ENCODE results near the gene FAM20B.

FAM20B gene

GRCh38 chr1:179053486-179053885 lies 27.8 kb downstream of the FAM20B start:
- DNase-seq = no peak

GRCh38 chr1:179055937-179056336 lies 30.2 kb downstream of the FAM20B start:
- no peak for DNase-seq

- DNase-seq = peak; percentile 44 to 55
These were observed 33.1 kb downstream of the FAM20B start for GRCh38 chr1:179058487-179059483.

GRCh38 chr1:179061360-179062282 lies 35.9 kb downstream of the FAM20B start:
- DNase-seq = no peak

GRCh38 chr1:179066471-179066870 lies 40.8 kb downstream of the FAM20B start:
- no peak for DNase-seq

GRCh38 chr1:179077396-179077795 lies 51.7 kb downstream of the FAM20B start:
- DNase-seq = no peak

- peak; percentile 69 to 81 for DNase-seq
These were observed 53.5 kb downstream of the FAM20B start for GRCh38 chr1:179079113-179079761.

- DNase-seq = peak; percentile 86 to 95
These were observed 55.4 kb downstream of the FAM20B start for GRCh38 chr1:179080866-179081686.

- peak; percentile 74 to 80 for DNase-seq
These were observed 56.1 kb downstream of the FAM20B start, which contains the start of gene TOR3A for GRCh38 chr1:179081687-179082332. TOR3A (plus strand) TSS chr1:179082070; CDS start chr1:179082129, 59 bp downstream.

GRCh38 chr1:179082333-179082998 lies 56.8 kb downstream of the FAM20B start:
- DNase-seq = peak in 1 of 2 donors; percentile 49

GRCh38 chr1:179082999-179083335 lies 57.3 kb downstream of the FAM20B start:
- peak; percentile 56 to 66 for DNase-seq

GRCh38 chr1:179083533-179083932 lies 57.8 kb downstream of the FAM20B start:
- peak in 1 of 2 donors; percentile 10 for DNase-seq

- DNase-seq = no peak
These were observed 62.0 kb downstream of the FAM20B start for GRCh38 chr1:179087665-179088064.

GRCh38 chr1:179089827-179090482 lies 64.3 kb downstream of the FAM20B start:
- DNase-seq = no peak

- DNase-seq = no peak
These were observed 64.8 kb downstream of the FAM20B start for GRCh38 chr1:179090522-179090921.

- DNase-seq = no peak
These were observed 65.2 kb downstream of the FAM20B start for GRCh38 chr1:179090923-179091322.

GRCh38 chr1:179091691-179092165 lies 66.0 kb downstream of the FAM20B start:
- DNase-seq = peak; percentile 51 to 79

GRCh38 chr1:179092896-179093461 lies 67.3 kb downstream of the FAM20B start:
- no peak for DNase-seq

- DNase-seq = no peak
These were observed 69.1 kb downstream of the FAM20B start for GRCh38 chr1:179094818-179095217.

- no peak for DNase-seq
These were observed 69.7 kb downstream of the FAM20B start for GRCh38 chr1:179095377-179095776.
